T-helper 2 cell (primary cell): ENCODE measurements around the gene NRL.

Source experiments
- DNase-seq, 5 experiments: peaks; one replicate each; pipeline versions ENCODE4 v3.0.0 to v3.0.0-alpha.2; 2012 to 2022

NRL gene

GRCh38 chr14:24144451-24144850 lies 29.7 kb upstream of the NRL start:
- DNase-seq, result no peak

GRCh38 chr14:24143511-24143910 lies 28.8 kb upstream of the NRL start:
- DNase-seq, result no peak

- peak; percentile 98 to 100 (median 99) for DNase-seq
Measured at GRCh38 chr14:24141097-24141880, 26.5 kb upstream of the NRL start, which contains the start of gene EMC9. TSS of gene EMC9 (minus strand) at chr14:24141591. CDS start at chr14:24141304, 287 bp downstream.

DNA sequence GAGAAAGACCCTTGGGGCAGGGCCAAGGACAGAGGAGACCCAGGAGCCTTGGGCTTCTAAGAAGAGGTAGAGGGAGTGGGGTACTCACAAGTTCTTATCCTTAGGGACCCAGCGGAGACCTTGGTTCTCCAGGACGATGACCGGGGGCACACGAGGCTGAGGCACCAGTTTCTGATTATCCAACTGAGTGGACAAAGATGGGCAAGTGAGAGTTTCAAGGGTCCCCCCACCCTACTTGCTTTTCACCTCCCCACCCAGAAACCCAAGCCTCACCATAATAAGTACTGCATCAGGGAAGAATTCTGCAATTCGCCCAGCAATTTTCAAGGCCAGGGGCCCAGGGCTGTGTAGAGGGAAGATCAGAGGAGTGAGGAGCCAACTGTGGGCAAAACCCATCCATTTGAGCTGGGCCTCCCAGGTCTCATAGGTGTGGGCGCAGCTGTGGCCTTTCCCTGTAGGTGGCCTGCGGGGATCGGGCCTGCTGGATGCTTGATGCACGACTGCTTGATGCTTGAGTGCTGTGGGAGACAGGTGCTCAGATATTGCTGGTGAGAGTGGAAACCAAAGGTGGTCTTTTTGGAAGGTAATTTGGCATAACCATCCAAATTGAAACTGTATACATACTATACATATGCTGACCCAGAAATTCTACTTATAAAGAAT lies 24.7 kb upstream of the NRL start:
- peak in 1 of 5 experiments; percentile 48 for DNase-seq

GRCh38 chr14:24138396-24139271 lies 23.9 kb upstream of the NRL start:
- no peak for DNase-seq

GRCh38 chr14:24137529-24138395 lies 23.0 kb upstream of the NRL start:
- no peak for DNase-seq

DNA sequence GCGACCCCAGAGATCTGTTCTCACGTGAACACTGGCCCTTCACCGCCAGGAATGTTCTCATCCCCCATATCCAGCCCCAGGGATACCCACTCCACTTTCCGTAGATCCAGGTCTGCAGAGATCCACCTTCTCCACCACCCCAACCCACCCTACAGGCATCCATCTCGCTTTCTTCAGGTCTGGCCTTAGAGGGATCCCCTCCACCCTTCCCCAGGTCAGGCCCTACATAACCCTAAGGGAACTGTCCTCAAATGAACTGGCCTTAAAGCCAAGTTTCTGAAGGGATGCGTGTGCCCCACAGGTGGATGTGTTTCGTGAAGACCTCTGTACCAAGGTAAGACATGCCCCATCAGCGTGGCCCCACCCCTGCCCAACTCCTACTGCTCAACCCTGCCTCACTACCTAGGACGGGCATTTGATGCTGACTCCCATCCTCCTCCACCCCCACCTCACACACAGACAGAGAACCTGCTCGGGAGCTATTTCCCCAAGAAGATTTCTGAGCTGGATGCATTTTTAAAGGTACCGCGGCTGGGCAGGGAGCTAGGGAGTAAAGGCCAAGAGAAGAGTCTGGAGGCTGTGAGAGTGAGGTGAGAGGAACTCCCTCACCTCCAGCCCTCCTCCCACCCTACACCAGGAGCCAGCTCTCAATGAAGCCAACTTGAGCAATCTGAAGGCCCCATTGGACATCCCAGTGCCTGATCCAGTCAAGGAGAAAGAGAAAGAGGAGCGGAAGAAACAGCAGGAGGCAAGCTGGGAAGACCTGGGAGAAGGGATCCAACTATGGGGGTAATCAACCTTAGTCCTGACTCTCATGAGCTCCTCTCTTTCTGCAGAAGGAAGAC lies 22.2 kb upstream of the NRL start:
- DNase-seq, result peak in 1 of 5 experiments; percentile 42

DNA sequence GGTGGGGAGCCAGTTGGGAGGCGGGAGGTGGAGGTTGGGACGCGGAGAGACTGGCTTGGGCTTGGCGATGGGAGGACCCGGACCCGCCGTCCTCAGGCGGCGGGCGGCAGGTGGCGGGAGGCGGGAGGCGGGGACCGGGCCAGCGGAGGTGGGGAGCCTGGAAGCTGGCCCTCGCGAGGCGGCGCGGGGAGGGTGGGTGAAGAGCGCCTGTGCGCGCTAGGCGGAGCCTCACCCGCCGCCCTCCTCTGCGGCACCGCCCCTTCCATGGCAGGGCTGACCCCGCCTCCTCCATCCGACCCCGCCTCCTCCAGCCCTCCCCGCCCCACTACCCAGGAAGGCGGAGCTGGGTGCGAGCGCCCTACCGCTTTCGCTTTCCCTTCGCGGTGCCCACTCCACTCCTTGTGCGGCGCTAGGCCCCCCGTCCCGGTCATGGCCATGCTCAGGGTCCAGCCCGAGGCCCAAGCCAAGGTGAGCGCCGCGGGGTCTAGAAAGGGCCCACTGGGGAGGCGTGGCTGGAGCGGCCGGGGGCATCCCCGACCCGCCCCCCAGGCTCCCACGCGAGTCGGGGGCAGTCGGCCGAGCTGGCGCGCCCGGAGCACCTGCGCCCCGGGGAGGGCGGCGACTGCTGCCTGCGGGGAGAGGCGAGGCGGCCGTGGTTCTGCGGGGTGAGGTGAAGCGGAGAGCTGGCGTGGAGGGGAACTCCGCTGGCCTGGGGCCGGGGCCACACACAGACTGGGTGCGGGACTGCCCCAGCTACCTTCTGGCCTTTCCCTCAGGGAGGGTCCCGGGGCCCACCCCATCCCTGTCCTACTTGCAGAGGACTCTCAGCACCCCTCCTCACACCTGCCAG lies 21.3 kb upstream of the NRL start, which contains the start of gene PSME1:
Gene PSME1 (plus strand): TSS at position 361 of the 850 bp plus-strand sequence. CDS start 69 bp downstream, at position 430.
- DNase-seq, result peak; percentile 87 to 93 (median 90)

GRCh38 chr14:24135584-24135833 lies 20.8 kb upstream of the NRL start:
- peak in 1 of 5 experiments; percentile 19 for DNase-seq

GRCh38 chr14:24133735-24134134 lies 19.0 kb upstream of the NRL start:
- no peak for DNase-seq

DNA sequence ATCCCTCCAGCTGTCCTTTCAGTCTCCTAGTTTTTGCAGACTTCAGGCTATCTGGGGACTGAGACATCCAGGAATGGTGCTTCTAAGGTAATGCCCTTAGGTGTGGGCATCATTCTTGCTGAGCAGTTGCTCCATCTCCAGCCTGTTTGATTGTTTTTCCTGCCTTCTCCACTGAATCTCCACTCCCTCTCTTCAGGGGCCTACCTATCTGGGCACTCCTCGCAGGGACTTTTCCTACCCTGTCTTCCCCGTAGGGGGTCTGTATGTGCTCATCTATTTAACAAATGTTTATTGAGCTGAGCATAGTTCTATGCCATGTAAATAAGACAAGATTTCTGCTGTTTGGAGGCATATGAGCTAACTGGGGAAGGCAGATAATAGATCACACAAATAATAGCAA lies 18.2 kb upstream of the NRL start:
- no peak for DNase-seq

DNA sequence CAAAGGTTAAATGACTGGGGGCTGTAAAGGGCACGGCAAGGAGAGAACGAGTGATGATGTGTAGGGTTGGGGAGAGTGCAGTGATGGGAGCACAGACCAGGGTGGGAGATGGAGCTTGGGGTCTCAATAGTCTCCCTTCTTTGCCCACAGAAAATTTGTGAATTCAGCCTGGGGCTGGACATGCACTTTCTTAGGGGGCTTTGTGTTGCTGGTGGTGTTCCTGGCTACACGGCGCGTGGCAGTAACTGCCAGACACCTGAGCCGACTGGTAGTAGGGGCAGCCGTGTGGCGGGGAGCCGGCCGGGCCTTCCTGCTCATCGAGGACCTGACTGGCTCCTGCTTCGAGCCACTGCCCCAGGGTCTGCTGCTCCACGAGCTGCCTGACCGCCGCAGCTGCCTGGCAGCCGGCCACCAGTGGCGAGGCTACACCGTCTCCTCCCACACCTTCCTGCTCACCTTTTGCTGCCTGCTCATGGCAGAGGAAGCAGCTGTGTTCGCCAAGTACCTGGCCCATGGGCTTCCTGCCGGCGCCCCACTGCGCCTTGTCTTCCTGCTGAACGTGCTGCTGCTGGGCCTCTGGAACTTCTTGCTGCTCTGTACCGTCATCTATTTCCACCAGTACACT lies 17.4 kb upstream of the NRL start:
- DNase-seq, result peak in 1 of 5 experiments; percentile 10

GRCh38 chr14:24131549-24131966 lies 16.8 kb upstream of the NRL start:
- no peak for DNase-seq

DNA sequence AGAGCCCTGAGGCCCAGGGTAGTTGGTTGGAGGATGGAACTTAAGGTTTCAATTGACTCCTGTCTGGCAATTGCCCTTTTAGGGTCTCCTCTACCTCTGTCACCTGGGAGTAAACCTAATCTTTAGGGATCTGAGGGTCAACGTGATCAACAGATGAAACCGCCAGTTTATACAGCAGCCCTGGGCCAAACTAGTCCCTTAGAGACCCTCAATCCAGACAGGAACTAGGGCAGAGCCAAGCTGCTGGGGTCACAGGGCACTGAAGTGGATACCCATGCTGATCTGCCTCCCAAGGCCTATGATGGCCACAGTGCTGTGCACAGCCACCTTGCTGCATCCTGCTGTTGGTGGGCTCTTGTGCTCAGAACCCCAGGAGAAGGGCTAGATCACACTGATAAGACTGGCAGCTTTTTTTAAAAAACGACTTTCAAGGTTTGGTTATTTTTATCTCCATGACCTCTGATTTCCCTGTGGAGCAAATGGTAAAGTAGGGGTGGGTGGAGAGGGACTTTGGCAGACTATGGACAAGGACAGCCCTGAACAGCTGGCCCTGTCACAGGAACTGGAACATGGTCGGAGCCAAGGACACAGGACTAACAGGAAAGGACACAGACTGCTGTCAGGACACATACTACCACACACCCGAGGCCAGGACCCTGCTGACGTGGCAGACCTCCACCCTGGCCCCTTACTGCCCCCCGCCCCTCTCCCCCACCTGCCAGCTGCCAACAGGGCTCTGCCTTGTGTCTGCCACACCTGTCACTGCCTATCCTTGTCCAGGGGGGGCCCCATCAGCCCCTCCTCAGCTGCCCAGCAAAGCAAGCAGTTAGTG lies 16.2 kb upstream of the NRL start:
- DNase-seq, result no peak

DNA sequence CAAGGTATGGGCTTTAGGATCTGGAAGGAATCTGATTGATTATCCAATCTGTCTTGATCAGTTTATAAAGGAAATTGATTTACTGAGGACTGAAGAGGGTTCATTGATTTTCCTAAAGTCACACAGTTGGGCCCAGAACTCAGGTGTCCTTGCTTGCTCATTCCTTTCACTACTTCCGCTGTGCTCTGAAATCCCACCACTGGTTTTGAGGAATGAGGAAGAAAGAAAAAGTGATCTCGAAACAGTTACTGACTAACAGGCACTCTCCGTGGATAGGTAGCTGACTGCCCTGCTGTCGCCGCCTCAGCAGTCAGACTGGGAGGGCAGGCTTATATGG lies 15.6 kb upstream of the NRL start, which contains the start of gene FITM1:
Gene FITM1 (plus strand): TSS at position 280 of the 337 bp plus-strand sequence. CDS start 905 bp downstream, outside the sequence.
- no peak for DNase-seq

DNA sequence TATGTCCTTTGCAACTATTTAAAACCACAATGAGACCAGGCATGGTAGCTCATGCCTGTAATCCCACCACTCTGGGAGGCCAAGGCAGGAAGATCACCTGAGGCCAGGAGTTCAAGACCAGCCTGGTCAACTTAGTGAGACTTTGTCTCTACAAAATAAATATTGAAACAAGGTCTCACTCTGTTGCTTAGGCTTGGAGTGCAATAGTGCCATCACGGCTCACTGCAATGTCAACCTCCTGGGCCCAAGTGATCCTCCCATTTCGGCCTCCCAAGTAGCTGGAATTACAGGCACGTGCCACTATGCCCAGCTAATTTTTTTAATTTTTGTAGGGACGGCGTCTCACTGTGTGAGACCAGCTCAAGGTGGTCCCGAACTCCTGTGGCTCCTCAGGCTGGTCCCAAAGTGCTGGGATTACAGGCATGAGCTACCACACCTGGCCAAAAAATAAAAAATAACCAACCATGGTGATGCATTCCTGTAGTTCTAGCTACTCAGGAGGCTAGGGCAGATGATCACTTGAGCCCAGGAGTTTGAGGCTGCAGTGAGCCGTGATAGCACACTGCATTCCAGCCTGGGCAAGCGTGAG lies 14.8 kb upstream of the NRL start:
- DNase-seq, result no peak

DNA sequence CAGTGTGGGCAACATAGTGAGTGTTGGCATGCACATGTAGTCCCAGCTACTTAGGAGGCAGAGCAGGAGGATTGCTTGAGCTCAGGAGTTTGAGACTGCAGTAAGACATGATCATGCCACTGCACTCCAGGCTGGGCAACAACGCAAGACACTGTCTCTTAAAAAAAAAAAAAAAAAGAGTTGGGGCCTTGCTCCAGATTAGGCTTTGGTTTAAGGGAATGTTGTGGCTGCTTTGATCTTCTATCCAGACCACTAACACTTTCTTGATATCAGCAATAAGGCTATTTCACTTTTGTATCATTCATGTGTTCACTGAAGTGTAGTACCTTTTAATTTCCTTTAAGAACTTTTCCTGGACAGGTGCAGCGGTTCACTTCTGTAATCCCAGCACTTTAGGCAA lies 12.9 kb upstream of the NRL start:
- DNase-seq, result no peak

DNA sequence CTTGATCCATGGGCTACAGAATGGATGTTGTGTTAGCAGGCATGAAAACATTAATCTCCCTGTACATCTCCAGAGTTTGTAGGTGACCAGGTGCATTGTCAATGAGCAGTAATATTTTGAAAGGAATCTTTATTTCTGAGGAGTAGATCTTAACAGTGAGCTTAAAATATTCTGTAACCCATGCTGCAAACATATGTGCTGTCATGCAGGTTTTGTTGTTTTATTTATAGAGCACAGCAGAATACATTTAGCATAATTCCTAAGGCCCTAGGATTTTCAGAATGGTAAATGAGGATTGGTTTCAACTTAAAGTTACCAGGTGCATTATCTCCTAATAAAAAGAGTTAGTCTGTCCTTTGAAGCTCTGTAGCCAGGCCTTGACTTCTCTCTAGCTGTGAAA lies 12.2 kb upstream of the NRL start:
- DNase-seq, result no peak
